ENCODE measurements around the gene FUT6.

GRCh38 chr19:5837761-5838352, 1.6 kb downstream of the FUT6 start:
- no peak for TF ChIP-seq CTCF (IDR thresholded peaks at IDR 0.05)
- TF ChIP-seq POLR2AphosphoS5 (IDR thresholded peaks at IDR 0.05), result no peak
- TF ChIP-seq EP300 (IDR thresholded peaks at IDR 0.05), result no peak
- no peak for TF ChIP-seq POLR2A (IDR thresholded peaks at IDR 0.05)
